ENCODE data around the gene TMEM171. TPM values are rescaled to one million over a fixed set of nuclear protein-coding genes. Genes with fewer than 3 reads are reported as not detected.

TMEM171 gene
- total and polyA plus RNA-seq, 4 donors, result 1.0 to 2.1 (median 1.4) TPM; not detected in 1

DNA sequence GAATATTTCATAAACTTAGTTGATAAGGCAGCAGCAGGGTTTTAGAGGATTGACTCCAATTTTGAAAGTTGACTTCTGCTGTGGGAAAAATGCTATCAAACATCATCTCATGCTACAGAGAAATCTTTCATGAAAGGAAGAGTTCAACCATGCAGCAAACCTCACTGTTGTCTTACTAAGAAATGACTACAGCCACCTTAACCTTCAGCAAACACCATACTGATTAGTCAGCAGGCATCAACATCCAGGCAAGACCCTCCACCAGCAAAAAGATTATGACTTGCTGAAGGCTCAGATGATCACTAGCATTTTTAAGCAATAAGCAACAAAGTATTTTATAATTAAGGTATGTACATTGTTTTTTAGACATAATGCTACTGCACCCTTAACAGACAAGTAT, 60.2 kb downstream of the TMEM171 start:
- Histone ChIP-seq H3K27me3 (ENCODE audit: control insufficient read depth in 4 of 4, insufficient read depth in 4 of 4, low read length in 3 of 4) (peaks cover 3 to 8% (median 5%) of the 10 kb centered on the region in 4 donors), H3K9ac (ENCODE audit: low read depth in 1 of 2, low read length in 2 of 2) (no peak overlapping the region), H3K36me3 (ENCODE audit: control insufficient read depth in 4 of 4, insufficient read depth in 3 of 4, low read depth in 1 of 4, low read length in 3 of 4) (no peaks in the 10 kb centered on the region), H3K4me3 (ENCODE audit: low read depth in 1 of 3, low read length in 3 of 3) (no peak overlapping the region), H3K9me3 (ENCODE audit: control insufficient read depth in 4 of 4, low read length in 3 of 4) (peaks cover 2 to 15% (median 5%) of the 10 kb centered on the region in 4 donors), H3K27ac (ENCODE audit: low read depth in 1 of 2, low read length in 2 of 2) (no peak overlapping the region), H3K4me1 (ENCODE audit: control insufficient read depth in 4 of 4, insufficient read depth in 4 of 4, low read length in 3 of 4) (no peaks in the 10 kb centered on the region)
- no peak for DNase-seq (ENCODE audit: low spot score)
- TF ChIP-seq, protein P1, sequence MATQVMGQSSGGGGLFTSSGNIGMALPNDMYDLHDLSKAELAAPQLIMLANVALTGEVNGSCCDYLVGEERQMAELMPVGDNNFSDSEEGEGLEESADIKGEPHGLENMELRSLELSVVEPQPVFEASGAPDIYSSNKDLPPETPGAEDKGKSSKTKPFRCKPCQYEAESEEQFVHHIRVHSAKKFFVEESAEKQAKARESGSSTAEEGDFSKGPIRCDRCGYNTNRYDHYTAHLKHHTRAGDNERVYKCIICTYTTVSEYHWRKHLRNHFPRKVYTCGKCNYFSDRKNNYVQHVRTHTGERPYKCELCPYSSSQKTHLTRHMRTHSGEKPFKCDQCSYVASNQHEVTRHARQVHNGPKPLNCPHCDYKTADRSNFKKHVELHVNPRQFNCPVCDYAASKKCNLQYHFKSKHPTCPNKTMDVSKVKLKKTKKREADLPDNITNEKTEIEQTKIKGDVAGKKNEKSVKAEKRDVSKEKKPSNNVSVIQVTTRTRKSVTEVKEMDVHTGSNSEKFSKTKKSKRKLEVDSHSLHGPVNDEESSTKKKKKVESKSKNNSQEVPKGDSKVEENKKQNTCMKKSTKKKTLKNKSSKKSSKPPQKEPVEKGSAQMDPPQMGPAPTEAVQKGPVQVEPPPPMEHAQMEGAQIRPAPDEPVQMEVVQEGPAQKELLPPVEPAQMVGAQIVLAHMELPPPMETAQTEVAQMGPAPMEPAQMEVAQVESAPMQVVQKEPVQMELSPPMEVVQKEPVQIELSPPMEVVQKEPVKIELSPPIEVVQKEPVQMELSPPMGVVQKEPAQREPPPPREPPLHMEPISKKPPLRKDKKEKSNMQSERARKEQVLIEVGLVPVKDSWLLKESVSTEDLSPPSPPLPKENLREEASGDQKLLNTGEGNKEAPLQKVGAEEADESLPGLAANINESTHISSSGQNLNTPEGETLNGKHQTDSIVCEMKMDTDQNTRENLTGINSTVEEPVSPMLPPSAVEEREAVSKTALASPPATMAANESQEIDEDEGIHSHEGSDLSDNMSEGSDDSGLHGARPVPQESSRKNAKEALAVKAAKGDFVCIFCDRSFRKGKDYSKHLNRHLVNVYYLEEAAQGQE (IDR thresholded peaks at IDR 0.05), result no peak
- TF ChIP-seq HNF4G (IDR thresholded peaks at IDR 0.05) (no peak), GABPA (IDR thresholded peaks at IDR 0.05 in 1 of 2, conservative IDR thresholded peaks at IDR 0.05 in 1 of 2) (no peak), SP1 (IDR thresholded peaks at IDR 0.05) (no peak), YY1 (IDR thresholded peaks at IDR 0.05) (no peak)
- TF ChIP-seq, protein P2, sequence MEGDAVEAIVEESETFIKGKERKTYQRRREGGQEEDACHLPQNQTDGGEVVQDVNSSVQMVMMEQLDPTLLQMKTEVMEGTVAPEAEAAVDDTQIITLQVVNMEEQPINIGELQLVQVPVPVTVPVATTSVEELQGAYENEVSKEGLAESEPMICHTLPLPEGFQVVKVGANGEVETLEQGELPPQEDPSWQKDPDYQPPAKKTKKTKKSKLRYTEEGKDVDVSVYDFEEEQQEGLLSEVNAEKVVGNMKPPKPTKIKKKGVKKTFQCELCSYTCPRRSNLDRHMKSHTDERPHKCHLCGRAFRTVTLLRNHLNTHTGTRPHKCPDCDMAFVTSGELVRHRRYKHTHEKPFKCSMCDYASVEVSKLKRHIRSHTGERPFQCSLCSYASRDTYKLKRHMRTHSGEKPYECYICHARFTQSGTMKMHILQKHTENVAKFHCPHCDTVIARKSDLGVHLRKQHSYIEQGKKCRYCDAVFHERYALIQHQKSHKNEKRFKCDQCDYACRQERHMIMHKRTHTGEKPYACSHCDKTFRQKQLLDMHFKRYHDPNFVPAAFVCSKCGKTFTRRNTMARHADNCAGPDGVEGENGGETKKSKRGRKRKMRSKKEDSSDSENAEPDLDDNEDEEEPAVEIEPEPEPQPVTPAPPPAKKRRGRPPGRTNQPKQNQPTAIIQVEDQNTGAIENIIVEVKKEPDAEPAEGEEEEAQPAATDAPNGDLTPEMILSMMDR (IDR thresholded peaks at IDR 0.05; ENCODE audit: low read depth, low read length, missing input control), result no peak

Other genes starting within 250 kb of the TMEM171 start
- gene FCHO2, start 164.5 kb upstream of the TMEM171 start, total RNA-seq, result 10 to 100 TPM; 12.0 to 37.5 TPM
- gene FCHO2, start 164.5 kb upstream of the TMEM171 start, polyA plus RNA-seq, result 1 to 10 TPM; 5.3 to 6.7 TPM
- not detected for gene TMEM174, start 52.6 kb downstream of the TMEM171 start, total RNA-seq
- gene TMEM174, start 52.6 kb downstream of the TMEM171 start, polyA plus RNA-seq, result not detected

Measured in liver (tissue), 9 donors.